Cerebellar nuclear complex (tissue), 1 donor: Measurements from ENCODE around the gene ATP7B.
"Not testable (repeated sequence)": the region's sequence is repeated elsewhere in the genome, so short reads cannot be mapped to it uniquely, and the experiment has no call there.

Source experiments
- DNase-seq, 2 experiments: peaks; one replicate each; lab custom pipeline; 2025; lab: John Stamatoyannopoulos, UW

The ATP7B gene

GRCh38 chr13:52010890-52011631 is at the start of gene ATP7B:
Gene ATP7B, minus strand, starts transcription at chr13:52011450. Its CDS starts 113 bp downstream, at chr13:52011337.
- no peak for DNase-seq

DNA sequence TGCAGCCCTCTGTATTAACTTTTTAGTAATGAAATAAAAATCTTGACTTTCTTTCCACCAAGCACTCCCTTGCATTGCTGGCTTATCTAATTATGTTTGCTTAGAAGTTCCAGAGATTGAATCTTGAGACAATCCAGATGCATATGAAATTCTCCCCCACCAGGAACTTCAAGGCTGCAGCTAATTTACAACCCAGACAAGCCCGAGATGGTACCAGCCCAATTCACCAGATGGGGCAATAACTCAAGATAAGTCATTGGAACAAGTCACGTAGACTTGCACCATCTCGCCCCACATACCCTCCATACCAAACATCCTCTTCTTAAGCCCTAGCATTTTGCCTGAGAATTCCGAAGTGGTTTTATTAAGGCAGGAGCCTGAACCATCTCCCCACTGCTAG is 42.2 kb upstream of the ATP7B start:
- DNase-seq = no peak

DNA sequence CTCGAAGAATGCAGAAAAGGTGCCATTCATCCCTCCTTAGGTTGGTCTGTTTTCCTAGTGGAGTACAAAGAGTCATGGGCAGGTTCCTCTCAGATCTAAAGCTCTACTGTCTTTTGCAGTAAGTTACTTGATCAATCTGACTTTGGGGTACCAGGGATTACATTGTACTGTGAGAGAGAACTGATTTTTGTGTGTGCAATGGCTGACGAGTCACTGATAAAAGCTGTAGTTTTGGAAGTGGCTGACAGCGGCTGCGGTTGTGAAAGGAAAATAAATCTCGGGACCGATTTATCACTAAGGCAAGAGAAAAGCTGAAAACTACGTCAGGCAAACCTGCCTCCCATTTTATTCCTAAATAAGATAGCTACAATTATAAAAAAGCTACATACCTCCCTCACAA is 40.1 kb upstream of the ATP7B start:
- no peak for DNase-seq

DNA sequence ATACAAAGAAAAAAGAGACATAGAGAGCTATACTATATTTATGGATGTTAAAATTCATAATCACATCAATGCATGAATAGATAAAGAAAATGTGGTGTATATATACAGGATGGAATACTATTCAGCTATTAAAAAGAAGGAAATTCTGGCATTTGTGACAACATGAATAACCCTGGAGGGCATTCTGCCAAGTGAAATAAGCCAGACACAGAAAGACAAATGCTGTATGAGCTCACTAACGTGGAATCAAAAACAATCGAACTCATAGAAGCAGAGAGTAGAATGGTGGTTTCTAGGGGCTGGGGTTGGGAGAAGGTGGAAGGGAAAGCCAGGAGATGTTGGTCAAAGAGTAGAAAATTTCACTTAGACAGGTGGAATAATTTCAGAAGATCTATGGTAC is 37.3 kb upstream of the ATP7B start:
- DNase-seq = no peak

DNA sequence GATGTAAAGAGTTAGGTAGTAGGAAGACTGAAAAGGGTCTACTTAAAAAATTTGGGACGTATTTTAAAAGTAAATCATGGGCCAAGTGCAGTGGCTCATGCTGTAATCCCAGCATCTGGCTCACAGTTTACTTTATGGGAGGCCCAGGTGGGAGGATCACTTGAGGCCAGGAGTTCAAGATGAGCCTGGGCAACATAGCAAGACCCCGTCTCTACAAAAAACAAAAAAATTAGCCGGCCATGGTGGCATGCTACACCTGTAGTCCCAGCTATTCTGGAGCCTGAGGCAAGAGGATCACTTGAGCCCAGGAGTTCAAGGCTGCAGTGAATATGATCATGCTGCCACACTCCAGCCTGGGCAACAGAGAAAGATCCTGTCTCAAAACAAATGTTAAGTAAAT is 36.2 kb upstream of the ATP7B start:
- no peak for DNase-seq

GRCh38 chr13:52043675-52044074 is 32.4 kb upstream of the ATP7B start:
- DNase-seq = no peak

DNA sequence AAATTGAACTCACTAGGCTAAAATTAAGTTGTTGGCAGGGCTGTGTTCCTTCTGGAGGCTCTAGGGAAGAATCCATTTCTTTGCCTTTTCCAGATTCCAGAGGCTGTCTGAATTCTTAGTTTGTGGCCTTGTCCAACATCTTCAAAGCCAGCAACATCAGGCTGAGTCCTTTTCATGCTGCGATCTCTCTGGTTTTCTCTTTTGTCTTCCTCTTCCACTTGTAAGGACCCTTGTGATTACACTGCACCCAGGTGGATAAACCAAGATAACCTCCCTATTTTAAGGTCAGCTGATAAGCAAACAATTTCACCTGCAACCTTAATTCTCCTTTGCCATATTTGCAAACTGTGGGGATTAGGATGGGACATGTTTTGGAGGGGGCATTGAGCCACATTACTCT is 24.8 kb upstream of the ATP7B start:
- DNase-seq = no peak

DNA sequence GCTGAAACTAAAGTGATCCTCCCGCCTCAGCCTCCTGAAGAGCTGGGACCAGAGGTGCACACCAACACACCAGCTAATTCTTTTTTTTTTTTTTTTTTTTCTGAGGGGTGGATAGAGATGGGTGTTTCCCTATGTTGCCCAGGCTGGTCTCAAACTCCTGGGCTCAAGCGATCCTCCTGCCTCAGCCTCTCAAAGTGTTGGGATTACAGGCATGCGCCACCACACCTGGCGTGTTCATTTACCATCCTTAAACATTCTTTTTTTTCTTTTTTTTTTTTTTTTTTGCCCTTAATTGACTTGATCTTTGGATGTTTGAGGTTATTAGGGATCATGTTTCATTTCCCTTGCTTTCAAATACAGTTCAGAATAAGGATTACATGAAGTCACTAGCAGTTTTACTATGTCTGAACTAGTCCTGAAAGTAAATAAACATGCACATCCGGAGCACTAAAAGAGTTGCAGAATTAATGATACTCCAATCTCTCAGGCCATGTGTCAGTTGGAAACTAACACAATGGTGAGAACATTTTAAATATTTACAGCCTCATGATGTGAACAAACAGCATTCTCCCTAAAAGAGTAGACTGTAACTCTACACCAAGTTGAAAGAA is 23.5 kb upstream of the ATP7B start:
- no peak for DNase-seq

DNA sequence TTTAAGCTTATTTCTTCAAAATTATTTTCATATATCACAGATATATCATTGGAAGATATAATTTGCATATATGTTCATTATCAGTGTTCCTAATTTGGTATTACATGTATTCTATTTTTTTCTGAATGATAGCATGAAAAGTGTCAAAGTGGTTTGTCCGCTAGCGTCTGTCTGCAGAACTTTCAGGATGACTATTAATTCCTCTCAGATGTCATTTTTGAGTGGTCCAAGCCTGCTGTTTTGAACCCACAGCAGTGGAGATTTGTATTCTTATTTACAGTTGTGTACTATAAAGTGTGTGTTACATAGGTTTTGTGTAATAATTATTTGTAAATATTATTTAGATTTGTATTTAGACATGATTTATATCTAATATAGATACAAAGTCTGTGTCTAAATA is 21.8 kb upstream of the ATP7B start:
- DNase-seq = no peak

- not testable (repeated sequence) for DNase-seq
Observed at GRCh38 chr13:52030401-52030800, 19.2 kb upstream of the ATP7B start.

GRCh38 chr13:52029569-52029968 is 18.3 kb upstream of the ATP7B start:
- no peak for DNase-seq

DNA sequence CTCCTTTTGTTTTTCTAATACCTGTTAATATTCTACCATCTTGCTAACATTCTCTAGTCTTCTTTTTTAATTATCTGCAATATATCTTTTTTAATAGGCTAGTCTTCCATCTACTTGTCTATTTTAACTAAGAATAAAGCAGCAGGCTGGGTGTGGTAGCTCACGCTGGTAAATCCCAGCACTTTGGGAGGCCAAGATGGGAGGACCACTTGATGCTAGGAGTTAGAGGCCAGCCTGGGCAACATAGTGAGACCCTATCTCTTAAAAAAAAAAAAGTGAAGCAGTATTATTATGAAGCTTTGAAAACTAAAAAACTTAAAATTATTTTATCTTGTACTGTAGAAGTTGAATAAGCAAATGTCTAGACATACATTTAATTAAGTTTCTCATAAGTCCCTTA is 16.6 kb upstream of the ATP7B start:
- DNase-seq = no peak

- DNase-seq = no peak
Observed at GRCh38 chr13:52026246-52026626, 15.0 kb upstream of the ATP7B start.

DNA sequence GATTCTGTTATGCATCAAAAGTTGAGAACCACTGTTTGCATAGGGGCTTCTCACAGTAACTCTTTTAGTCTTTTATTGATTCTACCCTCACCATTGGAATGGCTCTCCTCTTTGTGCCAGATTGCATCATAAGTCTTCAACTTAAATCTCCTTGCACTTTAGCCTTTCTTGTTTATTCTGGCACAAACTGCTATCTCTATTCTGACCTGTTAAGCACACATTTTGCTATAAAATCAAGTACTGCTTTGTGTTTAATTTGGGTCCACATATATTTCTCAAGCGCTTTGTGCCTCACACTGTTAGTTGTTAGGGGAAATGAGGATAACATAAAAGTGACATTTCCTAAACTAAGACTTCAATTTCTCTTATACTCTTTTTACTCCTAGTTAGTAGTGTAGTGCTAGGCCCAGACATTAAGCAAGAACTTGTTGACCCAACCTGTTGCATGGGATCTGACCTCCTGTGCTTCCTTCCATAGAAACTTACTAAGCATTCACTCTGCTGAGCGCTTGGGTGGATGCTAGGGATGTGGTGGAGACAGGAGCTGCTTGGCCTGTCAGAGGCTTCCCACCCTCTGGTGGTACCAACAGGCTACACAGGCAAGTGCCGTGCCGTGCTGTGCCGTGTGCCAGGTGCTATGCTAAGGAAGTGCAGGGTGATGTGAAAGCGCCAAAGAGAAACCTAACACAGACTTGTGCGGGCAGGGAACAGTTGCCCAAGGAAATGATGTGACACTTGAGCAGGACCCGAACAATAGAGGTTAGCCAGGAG is 14.4 kb upstream of the ATP7B start:
- no peak for DNase-seq

- DNase-seq = no peak
Observed at GRCh38 chr13:52024481-52024880, 13.2 kb upstream of the ATP7B start, which contains the start of gene UTP14C. Gene UTP14C, plus strand, starts transcription at chr13:52024691. Its CDS starts 4,114 bp downstream, at chr13:52028805.

- DNase-seq = no peak
Observed at GRCh38 chr13:52022356-52022755, 11.1 kb upstream of the ATP7B start.

DNA sequence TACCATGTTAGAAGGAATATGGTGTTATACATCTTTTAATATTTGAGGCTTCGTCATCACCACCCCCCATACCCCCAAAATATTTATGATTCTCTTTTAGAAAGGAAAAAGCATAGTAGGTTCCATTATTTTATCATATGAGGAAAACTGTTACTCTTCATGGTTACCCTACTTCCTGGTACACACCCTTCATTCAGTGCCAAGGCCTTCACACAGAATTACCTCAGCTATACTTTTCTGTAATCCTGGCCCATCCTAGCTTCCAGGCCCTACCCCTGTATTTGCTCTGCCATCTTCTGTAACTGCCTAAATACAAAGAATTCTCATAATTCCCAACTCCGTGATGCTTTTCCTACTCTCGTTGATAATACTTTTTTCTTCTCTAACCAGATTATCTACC is 8.9 kb upstream of the ATP7B start:
- DNase-seq = no peak

- no peak for DNase-seq
Observed at GRCh38 chr13:52016296-52016695, 5.0 kb upstream of the ATP7B start.

DNA sequence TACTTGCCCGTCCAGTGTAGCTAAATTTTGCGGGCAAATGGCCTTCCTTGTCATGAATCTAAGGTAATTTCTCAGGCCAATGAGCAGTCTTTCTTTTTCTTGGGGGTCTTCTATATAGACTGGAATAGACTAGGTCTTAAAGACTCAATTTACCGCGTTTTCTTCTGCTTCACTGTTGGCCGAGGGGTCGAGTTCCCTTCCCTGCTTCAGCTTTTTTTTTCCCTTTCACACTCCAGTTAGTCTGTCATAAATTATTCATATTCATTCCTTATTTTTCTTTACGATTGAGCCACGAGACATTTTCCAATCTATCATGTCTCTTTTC is 1.2 kb upstream of the ATP7B start:
- DNase-seq = no peak

DNA sequence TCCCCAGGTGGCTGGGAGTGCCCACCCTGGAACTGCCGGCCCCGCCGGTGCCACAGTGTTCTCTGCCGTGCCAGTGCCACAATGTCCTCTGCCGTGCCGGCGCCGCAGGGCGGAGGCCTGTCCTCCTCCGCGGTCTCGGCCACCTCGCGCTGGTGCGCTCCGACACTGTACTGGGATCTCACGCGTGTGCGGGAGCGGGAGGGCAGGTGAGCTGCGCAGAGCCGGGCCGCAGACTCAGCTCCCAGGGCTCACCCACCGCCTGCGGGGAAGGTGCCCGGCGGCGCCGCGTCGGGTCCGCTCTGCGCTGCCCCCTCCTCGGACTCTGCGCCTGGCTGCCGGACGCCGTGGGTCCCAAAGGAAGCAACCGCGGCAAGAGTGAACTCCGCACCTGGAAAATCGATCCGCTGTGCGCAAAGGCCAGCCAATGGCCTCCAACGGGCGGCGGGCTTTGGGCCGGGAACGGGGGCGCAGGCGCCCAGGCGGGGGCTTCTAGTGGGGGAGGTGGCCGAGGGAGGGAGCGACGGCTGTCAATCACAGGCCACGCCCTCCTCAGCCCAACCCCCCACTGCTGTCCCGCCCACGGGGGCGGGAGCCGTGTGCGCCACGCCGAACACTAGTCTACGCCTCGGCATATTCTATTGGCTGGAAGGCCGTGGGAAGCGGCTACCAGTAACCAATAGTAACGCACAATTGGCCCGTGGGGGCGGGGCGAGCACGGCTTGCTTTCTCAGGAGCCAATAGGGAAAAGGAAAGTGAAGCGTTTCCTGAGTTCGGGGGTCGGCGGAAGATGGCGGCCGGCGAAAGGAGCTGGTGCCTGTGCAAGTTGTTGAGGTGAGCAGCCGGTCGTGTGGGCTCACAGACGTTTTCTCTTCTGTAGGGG is 622 bp upstream of the ATP7B start, which contains the start of gene ALG11:
Gene ALG11, plus strand, starts transcription at position 767 of the 880 bp plus-strand sequence. Its CDS starts 21 bp downstream, at position 788.
- DNase-seq = peak; percentile 85 to 99

GRCh38 chr13:52009946-52010345 is 1.3 kb downstream of the ATP7B start:
- DNase-seq = no peak
